Natural killer cell treated with Interleukin-12 subunit alpha and Interleukin-12 subunit beta and Interleukin-15 and Interleukin-18, amount 100 ng/mL, for 72 hours (primary cell): ENCODE data around the gene UBE3B. TPM values are rescaled to one million over a fixed set of nuclear protein-coding genes. Genes with fewer than 3 reads are reported as not detected.

Experiments
- ATAC-seq, 2 donors: fragments of 150-1000 bp; cut with Tn5 transposase in 1 of 2; sonication (Bioruptor Pico), chemical (Tn5 transposase) in 1 of 2; 2 replicates each; pipeline ENCODE4 v1.10.0; 2021
- DNase-seq: peaks from one replicate; pipeline ENCODE4 v3.0.0; 2022; ENCODE audit warnings: low spot score
- H3K27ac Mint-ChIP-seq, 2 donors: 1 replicate in 1 of 2; 2 replicates in 1 of 2; pipeline ENCODE4 v1.8.0; 2022; ENCODE audit warnings: mixed read lengths in 2 of 2, mild to moderate bottlenecking in 1 of 2, moderate library complexity in 1 of 2
- H3K27me3 Mint-ChIP-seq, 2 donors: 1 replicate in 1 of 2; 2 replicates in 1 of 2; pipeline ENCODE4 v1.8.0; 2022; ENCODE audit warnings: mixed read lengths in 2 of 2
- H3K36me3 Mint-ChIP-seq: one replicate; pipeline ENCODE4 v1.8.0; 2022; ENCODE audit warnings: mixed read lengths
- H3K4me1 Mint-ChIP-seq, 2 donors: 1 replicate in 1 of 2; 2 replicates in 1 of 2; pipeline ENCODE4 v1.8.0; 2022; ENCODE audit warnings: low read depth in 2 of 2, mixed read lengths in 2 of 2, mild to moderate bottlenecking in 1 of 2
- H3K4me3 Mint-ChIP-seq: one replicate; pipeline ENCODE4 v1.8.0; 2022; ENCODE audit warnings: mixed read lengths
- H3K9me3 Mint-ChIP-seq: 2 replicates; pipeline ENCODE4 v1.8.0; 2022; ENCODE audit warnings: mixed read lengths
- total RNA-seq, 2 donors: library from RNA; stranded (reverse); gene quantifications; one replicate each; pipeline ENCODE4 v1.2.3, GENCODE V29; 2022

UBE3B gene
- total RNA-seq, 2 donors from 2014 or later, result 38.9 to 39.2 TPM

DNA sequence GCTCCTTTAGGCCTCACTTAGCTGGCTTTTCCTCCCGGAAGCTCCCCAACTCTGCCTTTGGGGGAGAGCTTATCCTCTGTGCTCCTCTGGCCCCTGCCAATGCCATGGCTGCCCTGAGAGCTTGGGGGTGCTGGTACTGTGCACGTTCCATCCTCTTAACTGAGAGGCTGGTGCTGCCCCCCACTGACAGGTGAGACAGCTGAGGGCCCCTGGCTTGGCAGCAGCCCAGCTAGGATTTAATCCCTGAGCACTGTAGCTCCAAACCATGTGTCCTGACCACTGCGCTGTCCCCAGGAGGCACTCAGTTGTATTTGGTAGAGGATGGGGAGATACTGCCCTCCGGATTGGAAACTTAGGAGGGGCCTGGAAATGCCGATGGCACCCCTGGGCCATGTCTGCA is 46.1 kb downstream of the UBE3B start:
- Mint-ChIP-seq H3K4me1 (peaks cover 0 to 2% of the 10 kb centered on the region in 2 donors), H3K9me3 (no peaks in the 10 kb centered on the region), H3K27ac (no peak overlapping the region), H3K4me3 (no peak overlapping the region), H3K36me3 (peaks cover 8% of the 10 kb centered on the region), H3K27me3 (no peaks in the 10 kb centered on the region)
- peak in 1 of 2 donors; percentile 10 for ATAC-seq
- no peak for DNase-seq

DNA sequence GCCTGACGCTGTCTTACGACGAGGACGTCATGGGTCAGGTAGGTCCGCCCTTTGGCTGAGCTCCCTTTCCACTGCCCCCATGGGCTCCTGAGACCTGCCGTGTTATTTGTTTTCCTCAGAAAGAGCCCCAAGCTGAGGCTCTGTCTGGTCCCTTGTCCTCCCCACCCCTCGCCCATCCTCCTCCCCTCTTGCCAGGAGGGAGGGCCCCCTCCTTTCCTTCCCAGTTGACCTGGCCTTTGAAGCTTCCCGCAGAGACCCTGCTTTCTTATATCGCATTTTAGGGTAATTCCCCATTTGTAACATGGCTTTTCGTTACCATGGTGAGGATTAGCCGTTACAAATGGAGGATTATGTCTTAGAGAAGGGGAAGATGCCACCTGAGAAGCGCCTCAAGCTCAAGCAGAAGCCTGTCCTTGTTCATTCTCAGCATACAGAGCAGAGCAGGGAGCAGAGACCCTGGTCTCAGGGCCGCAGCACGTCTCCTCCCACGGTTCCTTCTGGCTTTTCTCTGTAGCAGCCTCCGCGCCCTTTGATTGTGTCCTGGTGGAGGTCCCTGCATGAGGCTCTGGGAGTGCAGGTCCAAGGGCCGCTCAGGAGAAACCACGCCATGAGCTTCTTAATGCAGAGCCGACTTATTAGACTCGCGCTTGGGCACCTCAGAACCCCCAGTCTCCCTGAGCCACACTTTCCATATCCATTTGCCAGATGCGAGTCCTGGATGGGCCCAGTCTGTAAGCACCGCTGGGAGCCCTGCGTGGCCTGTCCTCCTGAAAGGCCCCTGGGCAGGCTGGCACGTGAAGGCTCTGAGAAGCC is 47.2 kb downstream of the UBE3B start:
- no peaks in the 10 kb centered on the region for H3K4me1 Mint-ChIP-seq
- no peak for ATAC-seq
- H3K36me3 Mint-ChIP-seq, result peaks cover 8% of the 10 kb centered on the region
- H3K4me3 Mint-ChIP-seq, result no peak overlapping the region
- no peak for DNase-seq
- no peaks in the 10 kb centered on the region for H3K27me3 Mint-ChIP-seq
- H3K9me3 Mint-ChIP-seq, result no peaks in the 10 kb centered on the region
- no peak overlapping the region for H3K27ac Mint-ChIP-seq

DNA sequence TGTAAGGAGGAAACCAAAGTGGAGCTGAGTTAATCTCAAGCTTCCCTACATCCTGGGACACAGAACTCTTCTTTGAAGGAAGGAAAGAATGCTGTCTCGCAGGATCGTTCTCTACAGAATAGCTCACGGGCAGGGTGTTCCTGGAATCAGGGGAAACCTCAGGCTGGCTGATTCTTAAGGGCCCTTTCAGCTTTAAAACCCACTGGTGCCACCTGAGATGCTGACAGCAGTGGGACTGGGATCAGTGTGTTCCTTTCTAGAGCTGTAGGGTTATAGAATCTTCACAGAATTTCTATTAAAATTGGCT is 47.8 kb downstream of the UBE3B start:
- Mint-ChIP-seq H3K27ac (no peak overlapping the region), H3K36me3 (peaks cover 8% of the 10 kb centered on the region)
- ATAC-seq, result no peak

DNA sequence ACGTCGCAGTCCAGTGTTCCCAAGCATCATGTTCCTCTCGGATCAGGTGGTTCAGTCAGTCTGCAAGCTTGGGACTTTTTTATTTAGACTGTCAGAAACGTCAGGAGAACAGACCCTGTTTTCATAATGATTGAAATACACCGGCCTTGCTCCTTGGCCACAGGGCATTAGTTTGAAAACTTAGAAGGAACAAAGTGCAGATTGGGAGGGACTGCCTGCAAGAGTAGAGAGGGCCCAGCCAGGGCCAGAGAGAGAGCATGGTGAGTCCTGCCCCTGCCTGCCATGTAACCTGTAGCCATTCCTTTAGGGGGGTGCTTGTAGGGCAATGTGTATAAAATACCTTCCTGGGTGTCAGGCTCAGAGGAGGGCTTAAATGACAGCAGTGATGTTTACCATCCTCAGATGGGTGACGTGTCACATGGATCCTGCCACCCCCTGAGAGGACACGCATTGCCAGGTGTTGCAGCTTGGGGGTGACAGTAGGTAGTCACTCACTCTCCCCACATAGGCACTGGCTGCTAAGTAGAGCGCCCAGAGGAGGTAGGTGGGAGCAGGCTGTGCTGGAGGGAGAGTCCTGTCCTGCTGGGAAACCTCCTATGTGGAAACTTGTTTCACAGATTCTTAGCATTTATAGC is 50.2 kb downstream of the UBE3B start:
- peak in 1 of 2 donors; percentile 8 for ATAC-seq
- Mint-ChIP-seq H3K4me1 (no peaks in the 10 kb centered on the region), H3K27ac (no peak overlapping the region), H3K36me3 (no peaks in the 10 kb centered on the region), H3K4me3 (no peak overlapping the region), H3K9me3 (no peaks in the 10 kb centered on the region), H3K27me3 (no peaks in the 10 kb centered on the region)
- DNase-seq, result no peak

More for the DNA sequence above, 47.8 kb downstream of the UBE3B start:
- no peak overlapping the region for H3K4me3 Mint-ChIP-seq
- no peak for DNase-seq
- no peaks in the 10 kb centered on the region for H3K9me3 Mint-ChIP-seq
- H3K27me3 Mint-ChIP-seq, result no peaks in the 10 kb centered on the region
- no peaks in the 10 kb centered on the region for H3K4me1 Mint-ChIP-seq

DNA sequence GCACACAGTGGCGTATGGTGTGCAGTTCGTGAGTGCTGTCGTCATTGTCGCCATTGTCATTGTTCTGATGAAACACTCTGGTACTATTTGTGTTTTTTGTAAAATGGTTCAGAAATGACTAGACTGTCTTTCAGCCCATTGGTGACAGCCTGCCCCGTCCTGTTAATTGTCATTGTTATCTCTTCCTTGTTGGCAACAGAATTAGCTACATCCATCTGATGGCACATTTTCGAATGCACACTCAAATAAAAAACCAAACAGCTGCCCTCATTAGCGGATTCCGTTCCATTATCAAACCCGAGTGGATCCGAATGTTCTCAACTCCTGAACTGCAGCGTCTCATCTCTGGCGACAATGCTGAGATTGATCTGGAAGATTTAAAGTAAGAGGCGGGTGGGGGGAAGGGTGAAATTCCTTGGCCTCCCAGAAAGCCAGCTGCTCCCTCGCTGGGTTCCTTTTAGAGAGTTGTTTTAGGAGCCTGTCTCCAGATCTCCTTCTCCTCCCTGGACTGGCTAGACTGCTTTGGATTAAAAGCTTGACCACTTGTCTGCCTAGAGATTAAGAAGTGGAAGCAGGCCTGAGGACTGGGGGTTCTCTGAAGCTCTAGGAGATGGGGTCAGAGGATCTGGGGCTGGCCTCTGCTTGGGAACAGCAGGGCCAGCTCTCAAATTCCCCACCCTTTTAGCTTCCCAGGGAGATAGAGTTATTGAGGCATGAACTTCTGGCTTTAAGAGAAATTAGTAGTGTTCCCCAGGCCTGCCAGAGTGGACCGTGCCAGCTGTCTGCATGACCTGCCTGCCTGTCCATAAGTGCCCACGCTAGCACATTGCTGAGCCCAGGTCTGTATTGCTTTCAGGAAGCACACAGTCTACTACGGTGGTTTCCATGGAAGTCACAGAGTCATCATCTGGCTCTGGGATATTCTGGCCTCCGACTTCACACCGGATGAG is 52.5 kb downstream of the UBE3B start:
- no peaks in the 10 kb centered on the region for H3K36me3 Mint-ChIP-seq

DNA sequence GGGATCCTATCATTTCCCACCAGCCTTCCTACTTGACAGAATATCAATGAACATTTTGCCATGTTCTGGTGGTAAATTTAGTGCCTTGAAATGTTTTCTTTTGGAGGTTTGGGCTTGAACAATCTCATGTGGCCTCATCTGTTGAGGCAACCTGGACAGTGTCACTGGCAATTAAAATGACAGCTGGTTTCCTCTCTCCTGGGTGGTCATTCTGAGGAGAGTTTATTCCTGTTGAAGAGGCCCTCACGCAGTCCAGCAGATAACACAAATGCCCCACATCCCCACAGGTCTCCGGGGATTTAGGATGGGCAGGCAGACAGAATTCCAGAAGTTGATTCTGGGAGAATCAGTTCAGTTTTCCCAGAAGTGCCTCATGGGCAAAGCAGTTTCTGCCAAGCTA is 54.0 kb downstream of the UBE3B start:
- no peaks in the 10 kb centered on the region for H3K27me3 Mint-ChIP-seq
- ATAC-seq, result no peak
- H3K4me1 Mint-ChIP-seq, result no peaks in the 10 kb centered on the region
- no peaks in the 10 kb centered on the region for H3K36me3 Mint-ChIP-seq
- no peak overlapping the region for H3K27ac Mint-ChIP-seq
- no peaks in the 10 kb centered on the region for H3K9me3 Mint-ChIP-seq
- no peak overlapping the region for H3K4me3 Mint-ChIP-seq
- peak; percentile 12 for DNase-seq

More for the DNA sequence above, 52.5 kb downstream of the UBE3B start:
- Mint-ChIP-seq H3K4me3 (no peak overlapping the region), H3K27ac (no peak overlapping the region), H3K27me3 (no peaks in the 10 kb centered on the region), H3K4me1 (no peaks in the 10 kb centered on the region), H3K9me3 (no peaks in the 10 kb centered on the region)
- DNase-seq (peak; percentile 8), ATAC-seq (no peak)

DNA sequence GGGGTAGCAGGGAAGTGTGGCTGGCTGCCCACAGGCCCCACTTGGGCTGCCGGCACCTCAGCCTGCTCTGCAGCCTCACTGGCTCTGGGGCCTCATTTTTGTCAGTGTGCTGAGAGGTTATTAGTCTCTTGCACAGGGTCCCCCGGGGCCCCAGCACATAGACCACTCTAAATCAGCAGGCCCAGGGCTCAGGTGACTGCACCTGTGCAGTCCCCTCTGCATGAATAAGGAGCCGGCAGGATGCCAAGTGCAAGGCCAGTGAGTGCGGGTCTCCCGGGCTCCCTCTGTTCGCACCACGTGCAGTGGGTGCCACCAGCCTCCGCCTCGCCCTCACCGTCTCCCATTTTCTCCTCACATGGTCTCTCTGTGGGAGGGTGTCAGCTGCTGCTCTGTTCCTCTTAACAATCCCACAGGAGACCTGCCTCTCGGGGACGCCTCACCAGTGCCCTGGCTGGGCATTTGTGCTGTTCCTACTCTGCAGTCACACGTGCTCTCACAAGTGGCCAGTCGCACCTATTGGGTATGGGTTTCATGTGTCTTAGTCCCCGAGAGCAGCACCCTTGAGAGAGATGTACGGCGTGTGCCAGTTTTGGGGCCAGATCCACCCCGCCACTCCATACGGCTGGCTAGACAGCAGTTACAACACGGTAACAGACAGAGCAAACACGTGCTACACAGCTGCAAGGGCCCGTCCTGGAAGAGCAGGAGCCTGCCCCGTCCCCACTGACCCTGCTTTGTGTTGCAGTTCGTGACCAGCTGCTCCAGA is 55.5 kb downstream of the UBE3B start:
- no peaks in the 10 kb centered on the region for H3K36me3 Mint-ChIP-seq
- no peak overlapping the region for H3K4me3 Mint-ChIP-seq
- no peak overlapping the region for H3K27ac Mint-ChIP-seq
- no peaks in the 10 kb centered on the region for H3K4me1 Mint-ChIP-seq
- H3K27me3 Mint-ChIP-seq, result no peaks in the 10 kb centered on the region
- DNase-seq, result no peak
- no peaks in the 10 kb centered on the region for H3K9me3 Mint-ChIP-seq
- ATAC-seq, result no peak

GRCh38 chr12:109533487-109533740 is 56.0 kb downstream of the UBE3B start:
- H3K27ac Mint-ChIP-seq, result no peak overlapping the region
- no peaks in the 10 kb centered on the region for H3K36me3 Mint-ChIP-seq
- no peaks in the 10 kb centered on the region for H3K9me3 Mint-ChIP-seq
- no peak for ATAC-seq
- no peaks in the 10 kb centered on the region for H3K4me1 Mint-ChIP-seq
- H3K27me3 Mint-ChIP-seq, result no peaks in the 10 kb centered on the region
- DNase-seq, result no peak
- no peak overlapping the region for H3K4me3 Mint-ChIP-seq

- no peak for DNase-seq
- Mint-ChIP-seq H3K9me3 (no peaks in the 10 kb centered on the region), H3K36me3 (no peaks in the 10 kb centered on the region), H3K27ac (no peak overlapping the region), H3K27me3 (no peaks in the 10 kb centered on the region), H3K4me1 (no peaks in the 10 kb centered on the region), H3K4me3 (no peak overlapping the region)
- no peak for ATAC-seq
Measured at GRCh38 chr12:109534456-109534855, 57.0 kb downstream of the UBE3B start.

- Mint-ChIP-seq H3K4me1 (no peaks in the 10 kb centered on the region), H3K27me3 (no peaks in the 10 kb centered on the region), H3K9me3 (no peaks in the 10 kb centered on the region), H3K36me3 (no peaks in the 10 kb centered on the region), H3K27ac (no peak overlapping the region), H3K4me3 (no peak overlapping the region)
- ATAC-seq (no peak), DNase-seq (no peak)
Measured at GRCh38 chr12:109535231-109535862, 57.9 kb downstream of the UBE3B start.

DNA sequence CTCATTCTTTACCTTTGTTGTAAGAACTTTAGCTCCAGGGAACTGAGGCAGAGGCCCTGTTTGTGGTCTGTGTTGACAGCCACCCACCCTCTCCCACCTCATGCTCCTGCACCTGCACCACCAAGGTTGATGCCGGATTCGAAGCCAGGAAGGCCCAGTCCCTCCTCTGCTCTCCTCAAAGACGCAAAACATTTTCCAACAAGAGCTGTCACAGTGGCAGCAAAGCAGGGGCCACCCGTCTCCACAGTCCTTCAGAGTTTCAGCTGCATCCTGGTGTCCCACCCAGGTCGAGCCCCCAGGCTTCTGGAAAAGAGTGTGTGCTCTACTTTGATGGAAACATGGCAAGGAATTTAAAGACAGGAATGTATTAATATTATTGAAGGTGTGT is 58.4 kb downstream of the UBE3B start:
- no peak for DNase-seq
- Mint-ChIP-seq H3K36me3 (no peaks in the 10 kb centered on the region), H3K27me3 (no peaks in the 10 kb centered on the region), H3K4me1 (no peaks in the 10 kb centered on the region), H3K4me3 (no peak overlapping the region), H3K9me3 (no peaks in the 10 kb centered on the region), H3K27ac (no peak overlapping the region)
- no peak for ATAC-seq

- Mint-ChIP-seq H3K9me3 (no peaks in the 10 kb centered on the region), H3K36me3 (no peaks in the 10 kb centered on the region), H3K4me3 (no peak overlapping the region), H3K27ac (no peak overlapping the region), H3K27me3 (no peaks in the 10 kb centered on the region), H3K4me1 (peaks cover 0 to under 1% of the 10 kb centered on the region in 2 donors)
- ATAC-seq (no peak), DNase-seq (no peak)
Measured at GRCh38 chr12:109537136-109537535, 59.7 kb downstream of the UBE3B start.

DNA sequence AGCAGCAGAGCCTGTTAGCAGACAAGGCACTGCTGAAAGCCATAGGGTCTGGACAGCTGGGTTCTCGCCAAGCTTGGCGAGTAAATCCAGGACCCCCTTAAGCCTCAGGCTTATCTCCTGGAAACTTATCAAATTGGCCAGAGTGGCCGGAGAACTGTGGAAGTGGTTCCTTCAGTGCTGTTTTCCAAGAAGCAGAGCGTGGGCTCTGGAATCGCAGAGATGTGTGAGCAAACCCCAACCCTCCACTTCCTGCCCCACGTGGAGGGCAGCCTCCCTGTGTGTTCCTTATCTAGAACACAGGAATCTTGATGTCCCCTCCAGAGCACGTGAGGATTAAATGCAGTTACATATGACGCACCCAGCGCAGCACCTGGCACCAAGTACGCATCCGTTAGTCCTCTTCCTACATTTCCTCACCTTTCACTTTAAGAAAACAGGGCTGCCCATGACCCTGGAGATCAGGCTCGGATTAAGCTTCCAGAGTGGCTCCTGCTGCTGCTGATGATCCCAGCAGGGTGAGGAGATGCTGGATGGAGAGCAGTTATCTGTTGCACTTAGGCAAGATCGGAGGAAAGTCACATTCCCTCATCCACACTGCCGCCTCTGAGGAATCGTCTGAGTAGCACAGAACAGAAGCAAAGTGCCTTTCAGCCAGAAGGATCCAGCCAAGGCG is 60.9 kb downstream of the UBE3B start:
- DNase-seq, result no peak
- Mint-ChIP-seq H3K27ac (no peak overlapping the region), H3K36me3 (no peaks in the 10 kb centered on the region), H3K9me3 (no peaks in the 10 kb centered on the region), H3K4me3 (no peak overlapping the region), H3K27me3 (no peaks in the 10 kb centered on the region), H3K4me1 (peaks cover 0 to 12% of the 10 kb centered on the region in 2 donors)
- no peak for ATAC-seq
